HG02678 (cell line): ENCODE data around the gene HOXA7.

ENCODE experiments used
- ATAC-seq: cut with Tn5 transposase; IDR thresholded peaks from one replicate; pipeline ENCODE4 v1.9.1; 2021; ENCODE audit warnings: mild to moderate bottlenecking, moderate library complexity; ENCODE audit not compliant: unreplicated experiment

HOXA7 gene

DNA sequence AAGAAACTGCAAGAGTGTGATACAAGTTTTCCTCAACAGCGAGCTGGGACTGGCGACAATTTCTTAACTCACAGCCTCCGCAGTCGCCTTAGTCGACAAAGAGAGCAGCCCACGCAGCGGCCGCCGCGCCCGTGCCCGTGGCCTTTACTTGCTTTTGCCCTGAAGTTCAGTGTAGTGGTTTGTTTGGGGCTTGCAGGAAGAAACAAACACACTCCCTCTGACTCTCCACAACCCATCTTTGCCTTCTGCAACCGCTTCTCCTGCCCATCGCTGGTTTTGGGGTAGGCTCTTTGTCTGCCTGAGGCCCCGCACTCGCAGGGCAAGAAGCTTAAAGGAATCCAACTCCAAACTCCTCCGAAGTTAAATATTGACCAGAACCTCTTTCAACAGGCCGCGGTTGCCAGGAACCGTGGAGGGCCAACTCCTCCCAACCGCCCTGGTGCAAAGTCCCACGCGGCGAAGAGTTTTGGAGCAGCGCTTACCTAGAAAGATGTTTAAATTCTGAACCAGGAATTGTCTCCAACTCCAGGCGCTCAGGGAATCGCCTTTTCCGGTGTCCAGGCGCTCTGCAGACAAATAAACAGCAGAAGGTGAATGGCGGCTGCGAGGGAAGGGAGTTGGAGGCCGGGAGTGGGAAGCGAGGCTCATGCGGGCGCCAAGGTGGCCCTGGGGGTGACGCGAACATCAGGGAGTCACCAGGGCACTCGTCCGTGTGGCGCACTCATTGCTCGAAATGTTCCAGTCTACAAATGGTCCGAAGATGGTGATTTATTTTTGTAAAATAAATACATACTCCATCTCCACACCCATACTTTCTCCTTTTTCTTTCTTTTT, 34.2 kb downstream of the HOXA7 start:
- ATAC-seq = no peak

DNA sequence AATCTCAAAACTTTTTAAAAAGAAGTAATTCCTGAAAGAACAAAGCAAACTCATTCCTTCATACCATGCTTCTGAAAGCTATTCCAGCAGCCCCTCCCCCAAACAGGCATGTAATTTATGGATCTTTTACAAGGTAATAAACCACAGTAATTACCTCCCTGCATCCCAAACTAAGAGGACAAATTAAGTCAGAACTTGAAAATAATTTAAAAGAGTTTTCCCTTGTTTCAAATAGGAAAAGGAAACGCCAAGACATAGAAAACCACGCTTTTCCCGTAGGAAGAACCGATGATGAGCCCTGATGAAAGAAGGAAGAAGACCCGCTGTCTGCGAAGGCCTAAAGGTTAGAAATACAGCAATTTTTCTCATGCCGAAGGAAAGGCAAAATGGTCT, 34.8 kb downstream of the HOXA7 start:
- ATAC-seq = no peak

DNA sequence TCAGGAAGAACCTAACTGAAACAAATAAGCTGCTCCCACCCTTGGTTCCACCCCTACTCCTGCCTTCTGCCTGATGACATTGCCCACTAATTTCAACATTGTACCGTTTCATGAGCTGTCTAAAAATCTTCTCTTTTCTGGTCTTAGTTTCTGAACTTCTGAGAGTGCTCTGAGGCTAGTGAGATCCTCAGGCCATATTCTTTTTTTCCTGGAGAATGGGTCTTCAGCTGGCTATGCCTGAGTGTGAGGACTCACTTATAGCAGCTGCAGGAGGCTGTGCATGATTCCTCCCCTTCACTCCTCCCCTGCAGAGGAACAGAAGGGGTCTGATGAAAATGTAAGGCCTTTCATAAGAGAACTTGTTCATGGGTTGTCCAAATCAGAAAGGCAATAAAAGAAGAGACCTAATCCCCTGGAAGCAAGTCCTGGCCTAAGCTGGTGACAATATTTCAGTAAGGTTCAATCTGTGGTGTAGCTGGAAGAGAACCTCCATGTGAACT, 37.0 kb downstream of the HOXA7 start:
- no peak for ATAC-seq

DNA sequence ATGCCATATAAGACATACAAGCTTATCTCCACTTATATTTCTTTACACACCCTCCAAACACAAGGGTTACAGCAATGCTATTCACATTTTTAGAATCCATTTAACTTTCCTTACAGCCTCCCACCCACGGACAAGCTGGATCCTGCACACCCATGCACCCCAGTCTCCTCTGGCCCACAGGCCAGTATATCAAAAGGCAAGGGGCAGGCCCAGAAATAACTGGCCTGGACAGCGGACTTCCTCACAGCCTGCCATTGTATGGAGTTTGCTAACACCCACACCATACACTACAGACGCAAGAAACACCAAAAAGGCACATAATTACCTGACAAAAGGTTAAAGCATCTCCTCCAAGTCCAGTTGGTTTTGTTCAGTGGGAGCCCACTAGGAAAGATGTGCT, 37.9 kb downstream of the HOXA7 start:
- no peak for ATAC-seq

DNA sequence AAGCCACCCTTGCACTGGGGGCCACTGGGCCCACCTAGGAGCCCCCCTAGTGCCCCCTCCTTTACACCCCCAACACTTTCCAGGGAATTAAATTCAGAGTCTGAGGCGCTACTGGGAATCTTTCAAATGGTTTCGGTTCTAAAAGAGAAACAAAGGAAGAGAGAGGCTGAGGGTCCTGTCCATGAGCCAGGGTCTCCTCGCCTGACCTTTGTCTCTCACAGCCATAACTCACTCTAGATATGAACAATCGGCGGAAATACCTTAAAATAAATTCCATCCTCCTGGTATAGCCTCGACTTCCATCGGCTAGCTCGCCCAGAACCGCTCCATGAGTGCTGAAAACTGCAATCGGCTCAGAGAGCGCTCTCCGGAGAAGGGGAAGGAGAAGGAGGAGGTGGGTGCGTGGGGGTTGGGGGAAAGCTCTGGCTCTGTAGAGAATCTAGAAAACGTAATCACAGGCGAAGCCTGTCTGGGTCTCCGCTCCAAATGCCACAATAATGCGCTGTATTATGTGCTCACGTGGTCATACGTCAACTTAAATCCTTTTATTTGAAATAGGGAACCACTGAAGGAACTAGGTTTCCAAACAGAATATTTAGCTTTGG, 38.5 kb downstream of the HOXA7 start:
- no peak for ATAC-seq

DNA sequence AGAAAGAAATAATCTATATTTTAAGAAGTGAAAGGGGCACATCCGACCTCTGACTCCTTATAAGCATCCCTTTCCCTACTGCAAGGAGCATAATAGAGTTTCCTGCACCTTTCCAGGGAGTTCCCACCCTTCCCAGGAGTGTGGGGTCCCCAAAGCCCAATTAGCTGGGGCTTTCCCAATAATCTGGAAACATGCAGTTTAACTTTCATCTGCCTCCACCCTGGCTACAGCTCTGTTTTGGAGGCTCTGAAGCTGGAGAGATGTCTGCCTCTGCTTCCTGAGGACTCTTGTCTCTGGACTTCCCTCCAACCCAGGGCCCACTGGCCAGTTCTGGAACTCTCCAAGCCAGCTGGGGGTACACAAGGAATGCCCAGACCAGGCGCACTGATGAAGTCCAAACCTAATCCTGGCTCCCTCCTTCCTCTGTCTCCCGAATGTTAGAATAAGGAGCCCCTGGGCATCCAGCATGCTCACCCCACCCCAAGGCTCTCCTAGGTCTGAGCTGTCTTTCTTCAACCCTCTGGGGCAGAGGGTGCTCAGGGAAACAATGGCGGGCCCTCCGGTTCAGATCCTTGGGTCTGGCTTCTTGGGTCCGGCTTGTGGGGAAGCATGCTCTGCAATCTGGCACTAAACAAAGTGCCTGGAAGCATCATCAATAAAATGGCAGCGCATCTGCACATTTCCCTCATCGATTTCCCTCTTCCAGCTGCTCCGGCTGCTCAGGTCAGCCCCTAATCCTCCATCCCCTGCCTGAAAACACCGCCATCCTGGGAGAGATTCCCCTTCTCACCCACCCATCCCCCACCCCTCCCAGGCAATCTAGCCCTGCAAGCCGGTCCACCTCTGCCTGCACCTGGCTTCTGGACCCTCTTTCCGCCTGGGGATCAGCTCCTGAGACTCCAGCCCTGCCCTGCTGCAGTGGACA, 39.3 kb downstream of the HOXA7 start:
- no peak for ATAC-seq

DNA sequence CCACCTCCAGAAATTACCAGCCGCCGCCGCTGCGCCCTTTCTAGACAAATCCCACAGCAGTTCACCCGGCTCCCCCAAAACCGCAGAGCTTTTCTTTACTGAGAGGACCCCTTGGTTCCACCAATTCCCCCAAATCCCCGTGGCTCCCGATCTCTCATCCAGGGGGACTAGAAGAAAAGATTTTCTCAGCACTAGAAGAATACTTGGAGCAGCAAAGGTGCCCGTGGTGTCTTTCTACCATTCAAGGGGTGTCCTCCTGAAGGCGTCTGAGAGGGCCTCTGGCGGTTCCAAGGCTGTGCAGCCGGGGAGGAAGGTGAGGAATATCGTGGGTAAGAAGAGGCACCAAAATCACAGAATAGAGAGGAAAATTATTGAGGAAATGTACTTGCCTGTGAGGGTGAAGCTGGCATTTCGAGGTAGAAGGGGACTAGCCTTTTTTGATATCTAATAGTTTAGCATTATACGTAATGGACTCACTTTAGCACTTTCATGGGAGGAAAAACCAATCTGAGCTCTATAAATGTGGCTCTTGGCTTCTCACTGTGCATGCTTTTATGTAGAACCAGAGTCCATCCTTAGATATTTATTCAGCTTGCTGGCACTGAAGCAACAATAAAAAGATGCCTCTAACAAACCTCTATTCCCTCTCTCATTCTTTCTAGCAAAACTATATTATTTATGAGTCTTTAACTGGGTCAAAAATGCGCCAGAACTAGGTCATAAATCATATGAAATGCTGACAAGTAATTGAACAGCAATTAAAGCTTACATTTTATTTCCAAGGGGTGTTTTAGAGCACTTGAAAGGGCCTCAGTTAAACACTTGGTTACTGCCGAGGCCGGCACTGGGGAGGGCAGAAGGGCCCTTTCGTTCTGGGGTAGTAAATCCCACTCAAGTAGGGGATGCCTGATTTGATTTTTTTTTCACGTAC, 40.2 kb downstream of the HOXA7 start:
- no peak for ATAC-seq

DNA sequence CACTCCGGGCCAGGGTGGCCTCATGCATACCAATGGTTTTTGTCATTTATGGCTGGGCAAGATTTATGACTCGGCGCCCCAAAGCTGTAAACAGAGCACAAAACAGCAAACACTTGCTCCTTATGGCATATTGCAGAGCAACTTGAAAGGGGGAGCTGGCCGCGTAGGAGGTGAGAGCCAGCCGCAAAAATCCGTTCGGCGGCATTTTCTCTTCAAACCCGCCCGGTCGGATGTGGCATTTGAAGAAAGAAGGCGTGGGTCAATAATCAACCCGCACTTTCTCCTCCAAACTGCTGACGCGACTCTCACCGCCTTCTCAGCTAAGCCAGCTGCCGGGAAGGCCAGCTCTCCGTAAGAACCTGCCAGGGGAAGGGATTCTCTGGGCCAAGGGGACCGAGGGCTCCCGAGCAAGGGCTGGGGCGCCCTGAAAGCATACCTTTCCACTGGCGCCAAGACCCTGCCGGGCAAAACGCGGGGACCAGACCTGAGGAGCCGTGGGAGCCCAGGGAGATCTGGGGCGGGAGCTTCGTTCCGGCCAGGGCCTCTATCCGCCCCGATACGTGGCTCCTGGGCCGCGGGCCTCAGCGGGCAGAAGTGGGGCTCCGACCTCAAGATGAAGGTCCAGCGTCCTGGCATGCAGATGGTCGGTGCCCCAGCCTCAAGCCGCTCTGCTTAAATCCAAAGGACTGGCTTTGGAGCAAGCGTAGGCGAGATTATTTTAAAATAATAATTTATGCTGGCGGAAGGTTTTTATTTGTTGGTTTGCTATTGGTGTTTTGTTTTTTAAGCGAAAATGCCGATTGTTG, 41.1 kb downstream of the HOXA7 start:
- no peak for ATAC-seq

DNA sequence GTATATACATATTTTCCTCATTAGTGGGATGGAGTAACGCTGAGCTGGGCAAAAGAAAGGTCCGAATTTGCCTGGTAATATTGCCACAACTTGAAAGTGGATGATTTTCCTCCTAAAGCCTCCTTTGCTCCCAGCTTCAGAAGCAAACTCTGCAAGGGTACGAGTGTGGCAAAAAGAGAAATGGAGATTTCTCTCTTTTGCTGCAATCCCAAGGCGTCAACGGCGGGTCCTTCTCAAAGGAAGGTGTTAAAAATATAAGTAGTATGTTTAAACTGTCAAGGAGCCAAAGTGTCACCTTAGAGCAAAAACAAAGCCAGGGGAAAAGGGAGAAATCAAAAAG, 41.6 kb downstream of the HOXA7 start:
- no peak for ATAC-seq

DNA sequence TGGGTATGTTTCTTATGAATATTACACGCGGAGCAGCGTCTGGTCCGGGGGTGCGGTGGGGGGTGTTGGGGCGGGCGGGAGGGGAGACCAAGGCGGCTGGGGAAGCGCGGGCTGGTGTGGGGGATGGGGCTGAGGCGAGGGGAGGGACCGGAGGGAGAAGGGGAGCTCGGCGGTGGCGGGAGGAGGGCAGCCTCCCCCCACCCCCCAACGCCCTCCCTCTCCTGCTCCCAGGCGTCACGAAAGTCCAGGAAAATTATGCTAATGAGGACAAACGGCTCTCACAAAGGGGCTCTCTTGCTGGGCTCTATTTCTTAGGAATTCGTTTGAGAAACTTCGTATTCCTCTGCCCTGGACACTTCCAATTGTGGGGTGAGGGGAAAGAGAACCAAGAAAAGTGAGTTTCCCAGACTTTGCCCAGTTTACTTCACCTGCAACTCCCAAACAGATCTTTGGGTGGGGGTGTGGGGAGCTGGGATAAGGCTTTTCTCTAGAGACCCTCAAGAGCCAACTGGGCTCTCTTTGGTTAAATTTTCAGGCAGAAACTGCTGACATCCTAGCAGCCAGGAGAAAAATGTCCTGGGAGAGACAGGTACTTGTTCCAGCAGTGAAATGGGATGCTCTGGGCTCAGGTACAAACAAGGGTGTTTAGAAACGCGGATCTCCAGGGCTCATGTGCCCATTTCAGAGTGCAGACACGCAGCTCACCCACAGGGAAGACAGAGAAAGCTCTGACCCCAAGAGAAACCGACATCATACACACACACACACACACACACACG, 42.3 kb downstream of the HOXA7 start:
- no peak for ATAC-seq

DNA sequence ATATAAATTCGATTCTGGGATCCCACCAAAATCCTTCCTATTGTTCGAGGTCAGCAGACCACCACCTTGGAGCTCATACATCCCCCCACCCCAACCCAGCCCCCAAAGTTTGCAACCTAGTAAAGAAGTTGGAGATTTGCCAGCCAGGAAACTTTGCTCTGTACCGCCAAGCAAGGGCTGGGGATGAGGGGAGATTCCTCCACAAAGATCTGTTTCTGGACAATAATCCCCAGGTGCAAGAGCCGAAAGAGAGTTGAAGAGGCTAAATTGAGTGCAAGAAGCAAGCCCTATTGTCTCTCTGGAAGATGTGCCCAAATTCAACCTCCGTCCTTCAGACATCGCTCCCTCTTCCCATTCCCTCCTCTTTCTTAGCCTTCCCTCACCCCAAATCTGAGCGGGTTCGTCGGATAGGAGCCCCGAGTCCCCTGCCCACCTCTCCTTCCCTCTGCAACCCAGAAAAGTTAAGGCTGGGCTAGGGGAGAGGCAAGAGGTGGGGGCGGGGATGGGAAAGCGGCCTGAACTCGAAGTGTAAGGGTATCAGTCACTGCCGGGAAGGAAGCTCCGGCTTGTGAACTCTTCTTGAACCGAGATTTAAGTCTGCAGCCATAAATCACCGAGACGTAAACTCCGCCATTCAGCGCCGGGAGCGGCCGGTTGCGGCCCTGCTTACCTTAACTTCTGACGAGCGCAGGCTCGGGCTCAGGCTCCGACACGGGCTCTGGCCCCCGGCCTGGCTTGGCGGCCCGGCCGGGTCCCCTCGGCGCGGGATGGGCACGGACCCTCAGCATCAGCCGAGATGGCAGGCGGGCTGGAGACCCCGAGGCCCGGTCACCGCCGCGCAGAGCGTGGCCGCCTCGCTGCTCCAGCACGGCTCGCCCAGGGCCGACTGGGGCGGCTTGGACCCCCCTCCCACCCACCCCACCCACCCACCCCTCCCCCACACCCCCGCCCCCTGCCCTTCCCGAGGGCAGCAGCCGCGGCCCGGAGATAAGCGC, 43.2 kb downstream of the HOXA7 start:
- no peak for ATAC-seq

DNA sequence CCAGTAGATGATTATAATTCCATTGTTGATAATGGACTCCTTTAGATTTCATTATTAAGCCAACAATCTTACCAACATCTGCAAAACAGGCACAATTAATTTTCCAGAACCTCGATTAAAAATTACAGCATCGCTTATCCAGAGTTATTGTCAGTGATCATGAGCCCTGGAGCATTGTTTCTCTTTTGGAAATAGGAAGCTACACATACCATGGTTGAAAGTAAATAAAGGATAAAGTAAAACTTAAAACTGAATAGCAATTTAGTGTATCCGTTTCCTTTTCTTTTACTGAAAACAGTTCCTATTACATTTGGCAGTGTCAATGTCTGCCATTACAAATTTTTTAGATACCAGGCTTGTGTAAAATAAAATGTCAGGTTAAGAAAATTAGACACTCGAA, 44.1 kb downstream of the HOXA7 start:
- ATAC-seq = no peak

DNA sequence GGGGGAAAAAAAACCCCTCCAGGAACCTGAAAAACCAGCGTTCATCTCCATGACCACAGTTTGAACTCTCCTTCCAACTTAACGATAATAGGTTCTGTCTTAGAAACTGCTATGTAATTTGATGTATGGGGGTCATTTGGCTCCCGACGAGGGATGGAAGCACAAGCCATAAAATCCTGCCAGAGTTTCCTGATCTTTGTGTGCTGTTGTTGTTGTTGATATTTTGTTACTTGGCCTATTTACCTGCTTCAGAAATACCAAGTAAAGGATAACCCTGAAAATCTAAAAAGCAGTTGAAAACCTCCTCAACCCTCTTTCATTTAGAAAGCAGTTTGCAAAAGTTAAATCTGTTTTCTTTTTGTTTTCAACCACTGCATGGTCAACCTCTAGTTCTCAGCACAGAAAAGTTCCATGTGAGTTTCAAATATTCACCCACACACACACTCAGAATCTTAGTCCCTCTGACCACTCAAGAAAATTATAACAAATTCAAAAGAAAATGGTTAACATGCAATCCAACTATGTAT, 44.7 kb downstream of the HOXA7 start:
- ATAC-seq = no peak

DNA sequence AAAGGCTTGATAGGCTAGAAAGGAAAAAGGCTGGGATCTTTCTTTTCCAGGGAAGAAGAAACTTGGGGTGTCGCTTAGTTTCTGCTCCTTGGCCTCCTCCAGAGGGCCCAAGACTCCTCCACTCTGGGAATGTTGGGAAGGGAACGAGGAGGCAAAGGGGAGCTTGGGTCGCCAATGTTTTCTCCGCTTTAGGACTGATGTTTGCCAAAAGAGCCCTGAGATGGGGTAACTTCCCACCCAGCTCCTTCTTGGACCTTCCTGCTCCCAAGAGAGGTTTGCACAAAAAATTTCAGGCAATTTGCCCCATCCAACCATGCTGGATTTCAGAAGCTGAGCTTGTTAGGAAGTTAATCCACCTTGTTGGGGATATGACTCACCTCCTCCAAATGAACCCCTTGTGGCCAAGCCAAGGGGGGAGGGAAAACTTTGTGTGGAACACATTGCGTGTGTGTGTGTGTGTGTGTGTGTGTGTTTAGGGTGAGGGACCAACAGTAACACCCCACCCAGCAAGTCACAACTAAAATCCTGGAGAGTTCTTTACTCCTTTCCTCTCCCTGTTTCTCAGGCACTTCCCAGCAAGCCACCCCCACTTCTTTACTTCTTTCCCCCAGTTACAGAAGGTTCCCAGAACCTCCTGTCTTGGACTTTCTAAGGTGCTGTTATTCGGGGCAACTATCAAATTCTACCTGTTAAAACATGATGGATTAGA, 45.3 kb downstream of the HOXA7 start:
- ATAC-seq = no peak

DNA sequence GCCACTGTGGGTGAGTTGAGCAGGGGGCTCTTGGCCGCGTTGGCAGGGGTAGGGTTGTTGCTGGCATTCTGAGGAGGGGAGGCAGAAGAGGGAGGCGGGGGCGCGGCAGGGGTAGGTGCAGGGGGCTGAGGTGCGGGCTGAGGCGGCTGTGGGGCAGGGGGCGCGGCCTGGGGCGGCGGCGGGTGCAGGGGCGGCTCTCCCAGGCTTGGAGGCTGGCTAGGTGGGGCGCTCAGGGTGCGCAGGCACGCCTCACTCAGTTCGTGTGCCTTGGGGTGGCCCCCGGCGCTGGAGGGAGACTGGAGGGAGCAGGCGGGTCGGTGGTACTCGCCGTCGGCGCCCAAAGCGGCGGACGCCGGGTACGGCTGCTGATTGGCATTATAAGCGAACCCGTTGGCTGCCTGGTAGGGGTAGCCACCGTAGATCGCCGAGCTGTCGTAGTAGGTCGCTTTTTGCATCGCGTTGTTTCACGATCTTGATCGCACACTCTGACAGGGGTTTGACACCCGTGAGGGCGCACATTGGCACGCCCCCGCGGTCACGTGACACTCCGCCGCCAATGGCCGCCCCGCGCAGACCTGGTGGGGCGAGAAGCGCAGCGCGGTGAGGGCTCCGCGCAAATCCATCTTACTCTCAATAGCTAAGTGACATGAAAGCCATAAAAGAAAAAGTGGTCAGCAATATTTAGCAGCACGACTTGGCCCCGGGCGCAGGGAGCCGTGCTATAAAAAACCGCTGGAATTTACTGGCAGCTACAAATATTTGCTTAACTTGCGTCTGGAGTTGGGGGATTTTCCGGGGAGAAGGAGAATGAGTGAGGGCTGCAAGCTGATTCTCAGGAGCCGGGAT, 46.1 kb downstream of the HOXA7 start:
- no peak for ATAC-seq
